A673 (cell line): Measurements from ENCODE around the gene ADAMTS2.

Source experiments
- EZH2 ChIP-seq: fragments of 200-600 bp; sonication (generic); IDR thresholded peaks from 2 replicates; pipeline ENCODE4 v1.6.1; 2017; ENCODE audit warnings: borderline replicate concordance, low read depth, mild to moderate bottlenecking, mixed read lengths, antibody characterized with exemption, low read length; ENCODE audit not compliant: poor library complexity, severe bottlenecking
- TF ChIP-seq, protein P1 (sequence below): fragments of 300-800, 200-600 bp; sonication (generic); conservative IDR thresholded peaks from 2 replicates; pipeline ENCODE4 v1.5.1; 2017; ENCODE audit warnings: low read depth, mild to moderate bottlenecking, antibody characterized with exemption, low read length, moderate library complexity, mixed read lengths

DNA sequence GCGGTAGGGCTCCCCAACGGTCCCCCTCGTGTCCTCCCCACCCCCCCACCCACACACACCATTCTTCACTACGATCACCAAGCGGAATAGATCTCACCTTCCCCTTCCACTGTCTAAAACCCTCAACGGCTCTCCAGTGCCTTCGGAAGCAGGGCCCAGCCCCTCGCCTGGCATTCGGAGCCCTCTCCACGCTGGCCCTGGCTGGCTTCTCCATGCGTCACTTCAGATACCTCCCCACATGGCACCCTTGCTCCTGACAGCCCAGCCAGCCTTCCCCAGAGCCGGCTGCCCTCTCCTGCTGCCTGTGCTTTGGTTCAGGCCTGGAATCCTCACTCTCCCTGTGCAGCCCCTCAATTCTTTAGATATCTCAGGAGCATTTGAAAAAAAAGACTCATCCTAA, 158.5 kb downstream of the ADAMTS2 start:
- TF ChIP-seq EZH2 = no peak
- TF ChIP-seq, protein P1, sequence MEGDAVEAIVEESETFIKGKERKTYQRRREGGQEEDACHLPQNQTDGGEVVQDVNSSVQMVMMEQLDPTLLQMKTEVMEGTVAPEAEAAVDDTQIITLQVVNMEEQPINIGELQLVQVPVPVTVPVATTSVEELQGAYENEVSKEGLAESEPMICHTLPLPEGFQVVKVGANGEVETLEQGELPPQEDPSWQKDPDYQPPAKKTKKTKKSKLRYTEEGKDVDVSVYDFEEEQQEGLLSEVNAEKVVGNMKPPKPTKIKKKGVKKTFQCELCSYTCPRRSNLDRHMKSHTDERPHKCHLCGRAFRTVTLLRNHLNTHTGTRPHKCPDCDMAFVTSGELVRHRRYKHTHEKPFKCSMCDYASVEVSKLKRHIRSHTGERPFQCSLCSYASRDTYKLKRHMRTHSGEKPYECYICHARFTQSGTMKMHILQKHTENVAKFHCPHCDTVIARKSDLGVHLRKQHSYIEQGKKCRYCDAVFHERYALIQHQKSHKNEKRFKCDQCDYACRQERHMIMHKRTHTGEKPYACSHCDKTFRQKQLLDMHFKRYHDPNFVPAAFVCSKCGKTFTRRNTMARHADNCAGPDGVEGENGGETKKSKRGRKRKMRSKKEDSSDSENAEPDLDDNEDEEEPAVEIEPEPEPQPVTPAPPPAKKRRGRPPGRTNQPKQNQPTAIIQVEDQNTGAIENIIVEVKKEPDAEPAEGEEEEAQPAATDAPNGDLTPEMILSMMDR = no peak
